Medulla oblongata (tissue), 1 donor: ENCODE measurements around the gene NUP58.

ENCODE experiments used
- DNase-seq: peaks from one replicate; pipeline ENCODE4 v3.0.0-alpha.2; 2015; ENCODE audit errors: extremely low spot score

Gene NUP58

GRCh38 chr13:25377244-25377962, 76.0 kb downstream of the NUP58 start:
- DNase-seq = no peak

- DNase-seq = no peak
Observed at GRCh38 chr13:25378528-25378927, 77.1 kb downstream of the NUP58 start.

DNA sequence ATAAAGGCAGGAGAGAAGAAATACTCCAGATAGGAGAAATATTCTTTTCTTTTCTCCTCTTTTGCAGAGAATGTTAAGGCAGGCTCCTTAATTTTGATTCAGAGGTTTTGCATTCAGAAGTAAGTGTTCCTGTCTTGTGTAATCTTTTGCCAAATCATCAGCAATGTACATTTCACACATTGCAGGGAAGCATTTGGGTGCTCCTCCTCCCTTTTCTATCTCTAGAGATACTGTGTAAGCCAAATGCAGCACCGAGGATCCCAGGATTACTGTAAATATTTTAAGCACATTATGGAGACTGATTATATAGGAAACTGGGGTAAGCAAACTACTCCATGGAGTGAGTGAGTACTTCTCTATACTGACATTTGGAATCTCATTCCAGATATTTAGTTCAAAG, 77.6 kb downstream of the NUP58 start:
- no peak for DNase-seq

DNA sequence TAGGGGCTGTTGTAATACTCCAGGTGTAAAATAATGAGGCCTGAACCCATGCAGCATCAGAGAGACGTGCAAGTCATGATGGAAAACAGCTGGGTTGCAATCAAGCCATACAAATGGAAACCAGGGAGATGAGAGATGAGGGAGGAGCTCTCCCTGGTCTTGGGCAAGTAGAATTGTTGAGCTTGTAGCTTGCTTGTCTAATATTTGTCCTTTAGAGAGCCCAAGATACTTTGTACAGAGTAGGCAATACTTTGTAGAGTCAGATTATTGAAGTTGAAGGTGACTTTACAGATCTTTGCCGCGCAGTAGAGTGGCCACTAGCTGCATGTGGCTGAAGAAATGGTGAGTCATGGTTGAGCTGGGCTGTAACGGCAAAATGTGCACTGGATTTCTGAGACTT, 78.7 kb downstream of the NUP58 start:
- no peak for DNase-seq

DNA sequence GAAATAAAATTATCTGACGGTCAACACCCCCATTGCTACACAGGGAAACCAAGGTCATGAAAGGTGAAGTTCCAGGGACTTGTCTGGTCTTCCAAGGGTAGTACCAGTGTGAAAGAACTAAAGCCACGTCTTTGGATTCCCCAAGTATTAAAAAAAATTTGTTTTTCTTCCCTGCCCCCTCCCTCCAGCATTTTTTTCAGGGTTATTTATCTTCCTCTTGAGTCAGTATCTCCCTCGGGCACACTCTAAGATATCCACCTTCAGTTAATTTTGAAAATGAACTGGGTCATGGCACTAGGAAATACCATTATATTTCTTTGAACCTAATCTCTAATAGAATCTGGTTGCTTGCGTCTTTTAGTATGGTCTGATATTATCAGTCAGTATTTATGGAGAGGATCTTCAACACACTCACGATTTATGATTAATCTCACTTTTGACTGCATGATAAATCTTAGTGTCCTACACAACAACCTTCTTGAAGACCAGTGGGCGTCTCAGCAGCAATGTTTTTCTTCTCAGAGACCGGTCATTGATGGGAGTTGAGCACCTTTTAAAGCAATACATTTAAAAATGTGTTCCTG, 79.4 kb downstream of the NUP58 start:
- DNase-seq = no peak

DNA sequence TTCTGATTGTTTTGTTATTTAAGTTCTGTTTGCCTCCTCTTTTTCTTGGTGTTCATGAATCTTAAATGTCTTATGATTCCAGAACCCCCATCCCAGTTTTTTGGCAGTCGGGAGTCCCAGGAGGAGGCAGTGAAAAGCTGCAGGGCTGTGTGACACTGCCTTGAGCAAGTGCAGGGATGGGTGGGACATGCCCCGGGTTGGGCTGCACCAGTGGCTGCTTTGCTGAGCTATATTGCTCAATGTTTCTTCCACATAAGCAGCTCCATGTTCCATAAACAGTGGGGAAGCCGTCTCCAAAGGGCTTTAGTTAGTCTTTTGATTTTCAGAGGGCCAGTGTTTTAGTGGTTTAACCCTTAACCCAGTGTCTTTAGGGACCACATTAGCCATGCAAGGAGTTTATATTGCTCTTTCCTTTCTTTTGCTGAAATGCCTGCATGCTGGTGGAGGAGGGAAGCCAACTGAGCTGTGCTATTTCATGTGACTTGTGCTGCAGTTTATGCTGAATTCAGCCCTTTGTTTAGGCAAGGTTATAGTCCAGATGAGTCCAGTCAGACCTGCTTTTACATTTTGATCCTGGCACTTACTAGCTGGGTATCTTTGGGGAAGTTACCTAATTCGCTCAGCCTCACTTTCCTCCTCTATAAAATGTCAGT, 83.5 kb downstream of the NUP58 start:
- no peak for DNase-seq

GRCh38 chr13:25391932-25392331, 90.5 kb downstream of the NUP58 start:
- no peak for DNase-seq
